GM12875 (cell line): ENCODE data around the gene FLAD1.

ENCODE experiments used
- H3K4me3 ChIP-seq: one replicate; pipeline ENCODE4 v1.5.1; 2011; ENCODE audit warnings: low read depth, low read length, control low read depth
- TF ChIP-seq, protein P1 (sequence below): IDR thresholded peaks from 2 replicates; pipeline ENCODE4 v1.5.1; 2011; ENCODE audit warnings: low read depth, mild to moderate bottlenecking, control low read depth, inconsistent platforms, low read length, moderate library complexity, borderline replicate concordance; ENCODE audit not compliant: insufficient read depth

FLAD1 gene

DNA sequence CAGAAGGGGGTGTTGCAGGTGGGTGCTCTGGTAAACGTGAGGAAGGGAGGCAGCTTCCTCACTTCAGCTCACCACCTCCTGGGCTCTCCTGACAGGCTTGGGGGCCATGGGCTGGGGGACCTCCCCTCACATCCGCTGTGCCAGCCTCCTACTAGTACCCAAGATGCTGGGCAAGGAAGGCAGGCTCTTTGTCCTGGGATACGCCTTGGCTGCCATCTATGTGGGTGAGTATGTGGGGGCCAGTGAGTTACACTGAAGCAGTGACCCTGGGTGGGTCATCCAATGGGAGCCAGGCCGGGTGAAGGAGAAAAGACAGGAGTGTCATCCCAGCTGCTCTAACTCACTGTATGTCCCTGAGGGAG lies 56.1 kb downstream of the FLAD1 start:
- TF ChIP-seq, protein P1, sequence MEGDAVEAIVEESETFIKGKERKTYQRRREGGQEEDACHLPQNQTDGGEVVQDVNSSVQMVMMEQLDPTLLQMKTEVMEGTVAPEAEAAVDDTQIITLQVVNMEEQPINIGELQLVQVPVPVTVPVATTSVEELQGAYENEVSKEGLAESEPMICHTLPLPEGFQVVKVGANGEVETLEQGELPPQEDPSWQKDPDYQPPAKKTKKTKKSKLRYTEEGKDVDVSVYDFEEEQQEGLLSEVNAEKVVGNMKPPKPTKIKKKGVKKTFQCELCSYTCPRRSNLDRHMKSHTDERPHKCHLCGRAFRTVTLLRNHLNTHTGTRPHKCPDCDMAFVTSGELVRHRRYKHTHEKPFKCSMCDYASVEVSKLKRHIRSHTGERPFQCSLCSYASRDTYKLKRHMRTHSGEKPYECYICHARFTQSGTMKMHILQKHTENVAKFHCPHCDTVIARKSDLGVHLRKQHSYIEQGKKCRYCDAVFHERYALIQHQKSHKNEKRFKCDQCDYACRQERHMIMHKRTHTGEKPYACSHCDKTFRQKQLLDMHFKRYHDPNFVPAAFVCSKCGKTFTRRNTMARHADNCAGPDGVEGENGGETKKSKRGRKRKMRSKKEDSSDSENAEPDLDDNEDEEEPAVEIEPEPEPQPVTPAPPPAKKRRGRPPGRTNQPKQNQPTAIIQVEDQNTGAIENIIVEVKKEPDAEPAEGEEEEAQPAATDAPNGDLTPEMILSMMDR, result no peak

GRCh38 chr1:155040358-155041093 lies 57.4 kb downstream of the FLAD1 start:
- TF ChIP-seq, protein P1, result no peak
- no peak overlapping the region for H3K4me3 ChIP-seq

More for the DNA sequence above, 56.1 kb downstream of the FLAD1 start:
- no peak overlapping the region for H3K4me3 ChIP-seq
